ENCODE results near the gene UBE2E1. TPM values are rescaled to one million over a fixed set of nuclear protein-coding genes. Genes with fewer than 3 reads are reported as not detected.
"Not testable (repeated sequence)": the region's sequence is repeated elsewhere in the genome, so short reads cannot be mapped to it uniquely, and the experiment has no call there.

UBE2E1 gene
- total and polyA plus RNA-seq, 2 experiments from 2014 or later: 39.9 to 120 TPM

GRCh38 chr3:23917679-23918303 is 112.0 kb downstream of the UBE2E1 start:
- H2AFZ ChIP-seq; H3K9me3 Mint-ChIP-seq; H3K9me2 ChIP-seq (ENCODE audit: insufficient read depth); ATAC-seq: not testable (repeated sequence)
- H3K36me3 ChIP-seq (ENCODE audit: insufficient read depth): peaks cover 21% of the 10 kb centered on the region
- H3K27me3 ChIP-seq (ENCODE audit: insufficient read depth): peaks cover 10% of the 10 kb centered on the region
- peak overlapping the region; percentile 91 for H3K27ac ChIP-seq (ENCODE audit: low read depth)
- H3K4me3 Mint-ChIP-seq: peak overlapping the region; percentile 100
- peaks cover 57% of the 10 kb centered on the region for H3K79me2 ChIP-seq (replicated peaks; ENCODE audit: insufficient read depth)
- H3K27ac Mint-ChIP-seq: peak overlapping the region; percentile 100
- H3K4me3 ChIP-seq: peak overlapping the region; percentile 91
- peaks cover 14% of the 10 kb centered on the region for H4K20me1 ChIP-seq (replicated peaks; ENCODE audit: insufficient read depth)
- peaks cover 21% of the 10 kb centered on the region for H3K4me1 ChIP-seq (ENCODE audit: insufficient read depth)
- DNase-seq (ENCODE audit: low spot score): peak; percentile 73
- H3F3A ChIP-seq (replicated peaks; ENCODE audit: low read depth): peaks cover 23% of the 10 kb centered on the region
- H3K27me3 Mint-ChIP-seq (ENCODE audit: insufficient read depth, low read depth, poor library complexity): peaks cover 22% of the 10 kb centered on the region
- peaks cover 28% of the 10 kb centered on the region for H3K4me1 Mint-ChIP-seq
- H3K4me2 ChIP-seq: peak overlapping the region; percentile 96
- peaks cover 49% of the 10 kb centered on the region for H3K36me3 Mint-ChIP-seq (ENCODE audit: low read depth)

GRCh38 chr3:23918331-23918730 is 112.6 kb downstream of the UBE2E1 start:
- Mint-ChIP-seq H3K36me3 (ENCODE audit: low read depth) (peaks cover 49% of the 10 kb centered on the region), H3K4me1 (peaks cover 28% of the 10 kb centered on the region), H3K27ac (peak overlapping the region; percentile 100), H3K27me3 (ENCODE audit: insufficient read depth, low read depth, poor library complexity) (peaks cover 26% of the 10 kb centered on the region), H3K4me3 (peak overlapping the region; percentile 100)
- Histone ChIP-seq H4K20me1 (replicated peaks; ENCODE audit: insufficient read depth) (peaks cover 14% of the 10 kb centered on the region), H3F3A (replicated peaks; ENCODE audit: low read depth) (peaks cover 23% of the 10 kb centered on the region), H3K4me2 (peak overlapping the region; percentile 96), H3K27ac (ENCODE audit: low read depth) (peak overlapping the region; percentile 91), H3K36me3 (ENCODE audit: insufficient read depth) (peaks cover 21% of the 10 kb centered on the region), H3K27me3 (ENCODE audit: insufficient read depth) (peaks cover 10% of the 10 kb centered on the region), H3K79me2 (replicated peaks; ENCODE audit: insufficient read depth) (peaks cover 52% of the 10 kb centered on the region), H3K4me1 (ENCODE audit: insufficient read depth) (peaks cover 21% of the 10 kb centered on the region), H3K4me3 (peak overlapping the region; percentile 91)
- not testable (repeated sequence) for H3K9me3 Mint-ChIP-seq; H2AFZ ChIP-seq; H3K9me2 ChIP-seq (ENCODE audit: insufficient read depth); DNase-seq (ENCODE audit: low spot score); ATAC-seq

GRCh38 chr3:23919628-23920027 is 113.9 kb downstream of the UBE2E1 start:
- no peak overlapping the region for H2AFZ ChIP-seq
- H3K79me2 ChIP-seq (replicated peaks; ENCODE audit: insufficient read depth): peaks cover 39% of the 10 kb centered on the region
- Mint-ChIP-seq H3K4me3 (peak overlapping the region; percentile 100), H3K36me3 (ENCODE audit: low read depth) (peaks cover 49% of the 10 kb centered on the region), H3K4me1 (peaks cover 34% of the 10 kb centered on the region), H3K27me3 (ENCODE audit: insufficient read depth, low read depth, poor library complexity) (peaks cover 26% of the 10 kb centered on the region), H3K27ac (no peak overlapping the region), H3K9me3 (no peaks in the 10 kb centered on the region)
- H3F3A ChIP-seq (replicated peaks; ENCODE audit: low read depth): peaks cover 23% of the 10 kb centered on the region
- no peaks in the 10 kb centered on the region for H3K9me2 ChIP-seq (ENCODE audit: insufficient read depth)
- peaks cover 14% of the 10 kb centered on the region for H4K20me1 ChIP-seq (replicated peaks; ENCODE audit: insufficient read depth)
- peaks cover 10% of the 10 kb centered on the region for H3K27me3 ChIP-seq (ENCODE audit: insufficient read depth)
- peaks cover 21% of the 10 kb centered on the region for H3K4me1 ChIP-seq (ENCODE audit: insufficient read depth)
- peak overlapping the region; percentile 6; the same call in 1 of the 2 replicates for H3K4me2 ChIP-seq
- 0 out of 2 replicates have a peak overlapping the region, but pooled peaks have one; percentile 28 for H3K27ac ChIP-seq (ENCODE audit: low read depth)
- peaks cover 21% of the 10 kb centered on the region for H3K36me3 ChIP-seq (ENCODE audit: insufficient read depth)
- no peak for DNase-seq (ENCODE audit: low spot score)
- no peak for ATAC-seq
- no peak overlapping the region for H3K4me3 ChIP-seq
- TF ChIP-seq NANOG (IDR thresholded peaks at IDR 0.05; ENCODE audit: borderline replicate concordance) (no peak), POLR2AphosphoS5 (IDR thresholded peaks at IDR 0.05; ENCODE audit: low read depth) (no peak), EZH2 (IDR thresholded peaks at IDR 0.05; ENCODE audit: low read depth, unreplicated experiment) (no peak), REST (IDR thresholded peaks at IDR 0.05; ENCODE audit: unreplicated experiment) (no peak), JUNB (IDR thresholded peaks at IDR 0.05; ENCODE audit: unreplicated experiment) (no peak), ZNF462 (CRISPR knock-in tag; IDR thresholded peaks at IDR 0.05) (no peak)

Measured in GM23338 (cell line).